ENCODE measurements around the gene CELF5.
A peak's percentile ranks its signal among the peaks of the same experiment; 100 is the strongest.
"Not testable (repeated sequence)": the region's sequence is repeated elsewhere in the genome, so short reads cannot be mapped to it uniquely, and the experiment has no call there.

The CELF5 gene

GRCh38 chr19:3189702-3190469 is 34.6 kb upstream of the CELF5 start:
- Histone ChIP-seq H3K36me3 (peaks cover 19% of the 10 kb centered on the region), H3K27me3 (ENCODE audit: insufficient read depth, low read depth, severe bottlenecking) (no peaks in the 10 kb centered on the region), H3K9me3 (ENCODE audit: severe bottlenecking) (no peaks in the 10 kb centered on the region), H3K4me3 (ENCODE audit: low read depth, low read length) (no peak overlapping the region), H3K27ac (no peak overlapping the region)
- DNase-seq: peak; percentile 76
- TF ChIP-seq CTCF (IDR thresholded peaks at IDR 0.05; ENCODE audit: low read depth, low read length): no peak

GRCh38 chr19:3190470-3190770 is 34.0 kb upstream of the CELF5 start:
- H3K27ac ChIP-seq: no peak overlapping the region
- TF ChIP-seq CTCF (IDR thresholded peaks at IDR 0.05; ENCODE audit: low read depth, low read length): no peak
- no peaks in the 10 kb centered on the region for H3K27me3 ChIP-seq (ENCODE audit: insufficient read depth, low read depth, severe bottlenecking)
- H3K36me3 ChIP-seq: peaks cover 19% of the 10 kb centered on the region
- no peaks in the 10 kb centered on the region for H3K9me3 ChIP-seq (ENCODE audit: severe bottlenecking)
- DNase-seq: no peak
- no peak overlapping the region for H3K4me3 ChIP-seq (ENCODE audit: low read depth, low read length)

GRCh38 chr19:3190921-3191805 is 33.3 kb upstream of the CELF5 start:
- TF ChIP-seq CTCF (IDR thresholded peaks at IDR 0.05; ENCODE audit: low read depth, low read length): no peak
- Histone ChIP-seq H3K4me3 (ENCODE audit: low read depth, low read length) (no peak overlapping the region), H3K36me3 (peaks cover 21% of the 10 kb centered on the region), H3K9me3 (ENCODE audit: severe bottlenecking) (no peaks in the 10 kb centered on the region), H3K27ac (no peak overlapping the region), H3K27me3 (ENCODE audit: insufficient read depth, low read depth, severe bottlenecking) (no peaks in the 10 kb centered on the region)
- no peak for DNase-seq

- H3K27ac ChIP-seq; H3K4me3 ChIP-seq (ENCODE audit: low read depth, low read length); H3K27me3 ChIP-seq (ENCODE audit: insufficient read depth, low read depth, severe bottlenecking); H3K9me3 ChIP-seq (ENCODE audit: severe bottlenecking); DNase-seq: not testable (repeated sequence)
- peaks cover 26% of the 10 kb centered on the region for H3K36me3 ChIP-seq
These were observed 32.7 kb upstream of the CELF5 start for GRCh38 chr19:3191806-3192104.

- no peak for DNase-seq
- Histone ChIP-seq H3K4me3 (ENCODE audit: low read depth, low read length) (no peak overlapping the region), H3K9me3 (ENCODE audit: severe bottlenecking) (no peaks in the 10 kb centered on the region), H3K36me3 (peaks cover 27% of the 10 kb centered on the region), H3K27me3 (ENCODE audit: insufficient read depth, low read depth, severe bottlenecking) (no peaks in the 10 kb centered on the region), H3K27ac (no peak overlapping the region)
- TF ChIP-seq CTCF (IDR thresholded peaks at IDR 0.05; ENCODE audit: low read depth, low read length): no peak
These were observed 32.2 kb upstream of the CELF5 start for GRCh38 chr19:3192228-3192635.

- peaks cover 25% of the 10 kb centered on the region for H3K36me3 ChIP-seq
These were observed 31.8 kb upstream of the CELF5 start for GRCh38 chr19:3192684-3193083.

More at GRCh38 chr19:3192684-3193083, 31.8 kb upstream of the CELF5 start:
- Histone ChIP-seq H3K27ac (no peak overlapping the region), H3K27me3 (ENCODE audit: insufficient read depth, low read depth, severe bottlenecking) (no peaks in the 10 kb centered on the region), H3K4me3 (ENCODE audit: low read depth, low read length) (no peak overlapping the region), H3K9me3 (ENCODE audit: severe bottlenecking) (no peaks in the 10 kb centered on the region)
- no peak for TF ChIP-seq CTCF (IDR thresholded peaks at IDR 0.05; ENCODE audit: low read depth, low read length)
- no peak for DNase-seq

Measured in WERI-Rb-1 (cell line).